A549 (cell line): Measurements from ENCODE around the gene SENP8. TPM values are rescaled to one million over a fixed set of nuclear protein-coding genes. Genes with fewer than 3 reads are reported as not detected.

ENCODE experiments used
- ATAC-seq, 2 experiments: fragments of 200-7000 bp in 1 of 2; fragments of >200 bp in 1 of 2; cut with Nextera tagmentation in 1 of 2; cut with Tn5 transposase in 1 of 2; 3 replicates each; pipeline versions ENCODE4 v1.8.0 to v1.9.1; 2018 to 2020; ENCODE audit warnings: mild to moderate bottlenecking in 1 of 2, moderate library complexity in 1 of 2
- CTCF ChIA-PET: fragments of 300-600 bp; sonication (Branson Sonifier 250); formaldehyde crosslinking; extraction: SDS; loops from one replicate; lab custom pipeline; 2021; ENCODE audit warnings: antibody characterized with exemption, inconsistent platforms; lab: Yijun Ruan, JAX
- POLR2A ChIA-PET: fragments of 350-600 bp; formaldehyde crosslinking; extraction: SDS; loops from one replicate; lab custom pipeline; 2021; ENCODE audit warnings: antibody characterized with exemption, inconsistent platforms; lab: Yijun Ruan, JAX
- DNase-seq, 2 experiments: peaks; one replicate each; pipeline versions ENCODE4 v3.0.0 to v3.0.0-alpha.2; 2011 to 2016; ENCODE audit warnings: low read depth in 1 of 2, low spot score in 1 of 2
- FAIRE-seq: peaks from 2 replicates; lab custom pipeline; 2011; peaks lifted over from hg19 to GRCh38; lab: Jason Lieb, UNC
- H3K27ac ChIP-seq, 2 experiments: fragments of >200 bp; sonication (Bioruptor Twin); formaldehyde crosslinking; 3 replicates each; pipeline ENCODE4 v1.5.1; 2016 to 2017
- H3K4me1 ChIP-seq: fragments of >200 bp; sonication (Bioruptor Twin); formaldehyde crosslinking; 3 replicates; pipeline ENCODE4 v1.6.1; 2016
- H3K4me2 ChIP-seq: fragments of >200 bp; sonication (Bioruptor Twin); formaldehyde crosslinking; 3 replicates; pipeline ENCODE4 v1.6.1; 2016
- H3K4me3 ChIP-seq: fragments of >200 bp; sonication (Bioruptor Twin); formaldehyde crosslinking; 3 replicates; pipeline ENCODE4 v1.5.1; 2016
- H3K9me3 ChIP-seq: fragments of >200 bp; sonication (Bioruptor Twin); formaldehyde crosslinking; 3 replicates; pipeline ENCODE4 v1.6.1; 2016
- BHLHE40 ChIP-seq: IDR thresholded peaks from 2 replicates; pipeline ENCODE4 v1.6.1; 2012; ENCODE audit warnings: low read depth, low read length, inconsistent platforms
- CHD4 ChIP-seq: fragments of 200-600 bp; sonication (generic); IDR thresholded peaks from 2 replicates; pipeline ENCODE4 v1.6.1; 2016; ENCODE audit warnings: antibody characterized with exemption, mild to moderate bottlenecking, borderline replicate concordance
- E2F6 ChIP-seq: IDR thresholded peaks from 2 replicates; pipeline ENCODE4 v1.6.1; 2012; ENCODE audit warnings: low read depth, borderline replicate concordance
- EHF ChIP-seq: fragments of 250-450 bp; sonication (Bioruptor Pico); IDR thresholded peaks from 2 replicates; pipeline ENCODE4 v1.5.0; 2020; ENCODE audit warnings: mild to moderate bottlenecking
- EHMT2 ChIP-seq: fragments of 200-600 bp; sonication (generic); IDR thresholded peaks from 2 replicates; pipeline ENCODE4 v1.6.1; 2016; ENCODE audit warnings: antibody characterized with exemption, low read depth, mild to moderate bottlenecking, moderate library complexity
- ESRRA ChIP-seq: fragments of 150-350 bp; IDR thresholded peaks from 2 replicates; pipeline ENCODE4 v1.6.1; 2014; ENCODE audit warnings: mild to moderate bottlenecking, low read length, borderline replicate concordance
- FOSB ChIP-seq: fragments of 250-450 bp; sonication (Bioruptor Pico); IDR thresholded peaks from 2 replicates; pipeline ENCODE4 v1.5.0; 2020; ENCODE audit warnings: mild to moderate bottlenecking, moderate library complexity
- HDAC2 ChIP-seq: fragments of 200-600 bp; sonication (generic); IDR thresholded peaks from 2 replicates; pipeline ENCODE4 v1.6.1; 2016
- HOXB13 ChIP-seq: fragments of 250-450 bp; sonication (Bioruptor Pico); IDR thresholded peaks from 2 replicates; pipeline ENCODE4 v1.5.0; 2020; ENCODE audit warnings: low read depth, mild to moderate bottlenecking, moderate library complexity
- JUN ChIP-seq, 2 experiments: fragments of >200 bp; sonication (Bioruptor Twin); formaldehyde crosslinking; IDR thresholded peaks; 2 replicates in 1 of 2; 3 replicates in 1 of 2; pipeline ENCODE4 v1.6.1; 2016 to 2017
- JUNB ChIP-seq: fragments of >200 bp; sonication (Bioruptor Twin); formaldehyde crosslinking; IDR thresholded peaks from 2 replicates; pipeline ENCODE4 v1.6.1; 2016
- MAX ChIP-seq: IDR thresholded peaks from 2 replicates; pipeline ENCODE4 v1.6.1; 2012
- MAZ ChIP-seq: fragments of 150-350 bp; IDR thresholded peaks from 2 replicates; pipeline ENCODE4 v1.6.1; 2014; ENCODE audit warnings: antibody characterized with exemption, low read depth, low read length, borderline replicate concordance
- MYC ChIP-seq: IDR thresholded peaks from 2 replicates; pipeline ENCODE4 v1.6.1; 2012; ENCODE audit warnings: mild to moderate bottlenecking, inconsistent platforms, low read length, improper control_type of control experiment, borderline replicate concordance
- NPAS2 ChIP-seq: fragments of 250-450 bp; sonication (Bioruptor Pico); IDR thresholded peaks from 2 replicates; pipeline ENCODE4 v1.8.0; 2022; ENCODE audit warnings: mild to moderate bottlenecking, moderate library complexity, borderline replicate concordance
- NR3C1 ChIP-seq: fragments of >200 bp; sonication (Bioruptor Twin); formaldehyde crosslinking; IDR thresholded peaks from 3 replicates; pipeline ENCODE4 v1.6.1; 2017
- PHF8 ChIP-seq: fragments of 200-600 bp; sonication (generic); IDR thresholded peaks from 2 replicates; pipeline ENCODE4 v1.6.1; 2016; ENCODE audit warnings: low read depth, mild to moderate bottlenecking, antibody characterized with exemption, moderate library complexity, borderline replicate concordance
- POLR2A ChIP-seq: IDR thresholded peaks from 2 replicates; pipeline ENCODE4 v1.6.1; 2012; ENCODE audit warnings: mild to moderate bottlenecking, low read length
- RAD21 ChIP-seq, 2 experiments: fragments of >200 bp in 1 of 2; sonication (Bioruptor Twin) in 1 of 2; formaldehyde crosslinking in 1 of 2; IDR thresholded peaks in 1 of 2; conservative IDR thresholded peaks in 1 of 2; 2 replicates in 1 of 2; 3 replicates in 1 of 2; pipeline ENCODE4 v1.6.1; 2012 to 2018; ENCODE audit warnings: inconsistent platforms in 1 of 2
- RARB ChIP-seq: fragments of 250-450 bp; sonication (Bioruptor Pico); IDR thresholded peaks from 2 replicates; pipeline ENCODE4 v1.8.0; 2021; ENCODE audit warnings: mild to moderate bottlenecking, moderate library complexity
- REST ChIP-seq: fragments of 200-600 bp; sonication (generic); IDR thresholded peaks from 2 replicates; pipeline ENCODE4 v1.6.1; 2016; ENCODE audit warnings: antibody characterized with exemption, mild to moderate bottlenecking, moderate library complexity
- TFCP2L1 ChIP-seq: fragments of 250-450 bp; sonication (Bioruptor Pico); IDR thresholded peaks from 2 replicates; pipeline ENCODE4 v1.5.0; 2021; ENCODE audit warnings: mild to moderate bottlenecking
- TP53 ChIP-seq: fragments of 250-450 bp; sonication (Bioruptor Pico); IDR thresholded peaks from 2 replicates; pipeline ENCODE4 v1.5.0; 2021; ENCODE audit warnings: mild to moderate bottlenecking, moderate library complexity
- ZNF302 ChIP-seq: fragments of 250-450 bp; sonication (Bioruptor Pico); IDR thresholded peaks from 2 replicates; pipeline ENCODE4 v1.9.0; 2021; ENCODE audit warnings: inconsistent platforms, mild to moderate bottlenecking, moderate library complexity
- ZSCAN20 ChIP-seq: fragments of 250-450 bp; sonication (Bioruptor Pico); IDR thresholded peaks from 2 replicates; pipeline ENCODE4 v1.8.0; 2022; ENCODE audit warnings: mild to moderate bottlenecking, moderate library complexity
- WGBS: methylation state at CpG from one replicate; pipeline ENCODE4 v1.1.6; 2017; ENCODE audit errors: missing lambda C conversion rate; 5-methylcytosine and 5-hydroxymethylcytosine counted together
- polyA plus RNA-seq, 4 experiments: library from polyadenylated mRNA; depleted of rRNA in 3 of 4; stranded (reverse); fragments of >200 nt; fragmentation: RNase III in 1 of 4; extraction: RNeasy Plus Mini Kit Qiagen cat#74134 plus additional on column Dnase treatment in 1 of 4; gene quantifications; 2 replicates in 3 of 4; 3 replicates in 1 of 4; pipeline ENCODE4 v1.2.3, GENCODE V29; 2011 to 2017

The SENP8 gene
- polyA plus RNA-seq, 2 of the 4 experiments (the other 2 are of a cell fraction), result 1.2 to 3.7 TPM

GRCh38 chr15:72163719-72164118, 45.5 kb downstream of the SENP8 start:
- TF ChIP-seq TP53 (CRISPR knock-in tag), result no peak
- TF ChIP-seq BHLHE40, result no peak
- no peak for TF ChIP-seq HDAC2
- no peak for TF ChIP-seq MAZ
- no peak for TF ChIP-seq E2F6
- TF ChIP-seq ZSCAN20, result no peak
- TF ChIP-seq FOSB (CRISPR knock-in tag), result no peak
- no peak for TF ChIP-seq CHD4
- TF ChIP-seq ESRRA, result no peak
- TF ChIP-seq REST, result no peak
- TF ChIP-seq EHF (CRISPR knock-in tag), result no peak
- TF ChIP-seq TFCP2L1 (CRISPR knock-in tag), result no peak
- TF ChIP-seq NR3C1, result no peak
- TF ChIP-seq JUN (IDR thresholded peaks at IDR 0.05), result no peak
- no peak for TF ChIP-seq MAX
- Histone ChIP-seq H3K4me3 (no peak overlapping the region), H3K4me2 (no peak overlapping the region), H3K9me3 (no peaks in the 10 kb centered on the region), H3K4me1 (peaks cover 6% of the 10 kb centered on the region; the same call in 1 of the 3 replicates), H3K27ac (no peak overlapping the region)
- CTCF ChIA-PET, result interaction anchor here (0.7 to 4.3 kb wide), 7 partner anchors 8 to 363 kb away, joined by 3 to 44 read pairs (median 4); no protein-coding TSS in a partner anchor
- 53% methylated on average over 4 of the region's 4 CpGs for WGBS
- POLR2A ChIA-PET, result no interaction called here
- ATAC-seq (no peak), FAIRE-seq (no peak), DNase-seq (no peak)

- ChIA-PET CTCF (interaction anchor here (0.6 to 4.3 kb wide), 3 partner anchors 11 to 119 kb away, joined by 3 to 44 read pairs (median 6); no protein-coding TSS in a partner anchor), POLR2A (no interaction called here)
- no peaks in the 10 kb centered on the region for H3K9me3 ChIP-seq
- H3K27ac ChIP-seq, result no peak overlapping the region
- 72% methylated on average over 5 of the region's 5 CpGs for WGBS
- TF ChIP-seq JUNB, result no peak
- TF ChIP-seq RAD21 (conservative IDR thresholded peaks at IDR 0.05 in 1 of 2, IDR thresholded peaks at IDR 0.05 in 1 of 2), result no peak
- TF ChIP-seq CHD4, result no peak
- TF ChIP-seq ESRRA, result no peak
- TF ChIP-seq ZNF302 (CRISPR knock-in tag), result no peak
- no peak for TF ChIP-seq NPAS2 (CRISPR knock-in tag)
- no peak for TF ChIP-seq REST
- TF ChIP-seq EHMT2, result no peak
- TF ChIP-seq HOXB13, result no peak
- TF ChIP-seq RARB (CRISPR knock-in tag), result no peak
- no peak for TF ChIP-seq ZSCAN20
- TF ChIP-seq MYC, result no peak
- no peak for TF ChIP-seq POLR2A
- TF ChIP-seq PHF8, result no peak
- no peak for TF ChIP-seq TFCP2L1 (CRISPR knock-in tag)
- DNase-seq (no peak), FAIRE-seq (no peak), ATAC-seq (no peak)
- peaks cover 6% of the 10 kb centered on the region; the same call in 1 of the 3 replicates for H3K4me1 ChIP-seq
- no peak overlapping the region for H3K4me2 ChIP-seq
- H3K4me3 ChIP-seq, result no peak overlapping the region
These were observed 48.7 kb downstream of the SENP8 start for GRCh38 chr15:72166716-72167417.
